OCI-LY3 (cell line): ENCODE data around the gene SPDYE16.
"Not testable (repeated sequence)": the region's sequence is repeated elsewhere in the genome, so short reads cannot be mapped to it uniquely, and the experiment has no call there.

Experiments
- EZH2phosphoT487 ChIP-seq: fragments of 200-600 bp; shearing (Covaris generic); IDR thresholded peaks from 2 replicates; pipeline ENCODE4 v1.6.1; 2018; ENCODE audit warnings: antibody characterized with exemption, mixed run types, low read depth
- TF ChIP-seq, protein P1 (sequence below): fragments of 200-600, 300-600 bp; sonication (generic); IDR thresholded peaks from 2 replicates; pipeline ENCODE4 v1.5.1; 2014; ENCODE audit warnings: antibody characterized with exemption, low read length, low read depth

DNA sequence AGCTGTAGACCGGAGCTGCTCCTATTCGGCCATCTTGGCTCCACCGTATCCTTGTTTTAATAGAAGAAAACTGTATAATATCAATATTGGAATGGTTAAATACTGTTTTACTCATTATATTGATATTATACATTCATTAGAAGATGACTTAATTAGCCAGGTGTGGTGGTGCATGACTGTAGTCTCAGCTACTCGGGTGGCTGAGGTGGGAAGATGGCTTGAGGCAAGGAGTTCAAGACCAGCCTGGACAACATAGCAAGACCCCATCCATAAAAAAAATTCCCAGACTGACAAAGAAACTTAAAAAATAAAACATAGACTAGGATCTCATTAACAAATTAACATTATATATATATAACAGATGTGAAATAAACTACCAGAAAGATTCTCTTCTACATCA is 24.2 kb upstream of the SPDYE16 start:
- TF ChIP-seq, protein P1, sequence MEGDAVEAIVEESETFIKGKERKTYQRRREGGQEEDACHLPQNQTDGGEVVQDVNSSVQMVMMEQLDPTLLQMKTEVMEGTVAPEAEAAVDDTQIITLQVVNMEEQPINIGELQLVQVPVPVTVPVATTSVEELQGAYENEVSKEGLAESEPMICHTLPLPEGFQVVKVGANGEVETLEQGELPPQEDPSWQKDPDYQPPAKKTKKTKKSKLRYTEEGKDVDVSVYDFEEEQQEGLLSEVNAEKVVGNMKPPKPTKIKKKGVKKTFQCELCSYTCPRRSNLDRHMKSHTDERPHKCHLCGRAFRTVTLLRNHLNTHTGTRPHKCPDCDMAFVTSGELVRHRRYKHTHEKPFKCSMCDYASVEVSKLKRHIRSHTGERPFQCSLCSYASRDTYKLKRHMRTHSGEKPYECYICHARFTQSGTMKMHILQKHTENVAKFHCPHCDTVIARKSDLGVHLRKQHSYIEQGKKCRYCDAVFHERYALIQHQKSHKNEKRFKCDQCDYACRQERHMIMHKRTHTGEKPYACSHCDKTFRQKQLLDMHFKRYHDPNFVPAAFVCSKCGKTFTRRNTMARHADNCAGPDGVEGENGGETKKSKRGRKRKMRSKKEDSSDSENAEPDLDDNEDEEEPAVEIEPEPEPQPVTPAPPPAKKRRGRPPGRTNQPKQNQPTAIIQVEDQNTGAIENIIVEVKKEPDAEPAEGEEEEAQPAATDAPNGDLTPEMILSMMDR, result not testable (repeated sequence)
- not testable (repeated sequence) for TF ChIP-seq EZH2phosphoT487
